HG03280 (cell line): ENCODE measurements around the gene CARD11.

ENCODE experiments used
- ATAC-seq: cut with Tn5 transposase; IDR thresholded peaks from one replicate; pipeline ENCODE4 v1.9.1; 2021; ENCODE audit warnings: mild to moderate bottlenecking, moderate library complexity; ENCODE audit not compliant: unreplicated experiment

The CARD11 gene

DNA sequence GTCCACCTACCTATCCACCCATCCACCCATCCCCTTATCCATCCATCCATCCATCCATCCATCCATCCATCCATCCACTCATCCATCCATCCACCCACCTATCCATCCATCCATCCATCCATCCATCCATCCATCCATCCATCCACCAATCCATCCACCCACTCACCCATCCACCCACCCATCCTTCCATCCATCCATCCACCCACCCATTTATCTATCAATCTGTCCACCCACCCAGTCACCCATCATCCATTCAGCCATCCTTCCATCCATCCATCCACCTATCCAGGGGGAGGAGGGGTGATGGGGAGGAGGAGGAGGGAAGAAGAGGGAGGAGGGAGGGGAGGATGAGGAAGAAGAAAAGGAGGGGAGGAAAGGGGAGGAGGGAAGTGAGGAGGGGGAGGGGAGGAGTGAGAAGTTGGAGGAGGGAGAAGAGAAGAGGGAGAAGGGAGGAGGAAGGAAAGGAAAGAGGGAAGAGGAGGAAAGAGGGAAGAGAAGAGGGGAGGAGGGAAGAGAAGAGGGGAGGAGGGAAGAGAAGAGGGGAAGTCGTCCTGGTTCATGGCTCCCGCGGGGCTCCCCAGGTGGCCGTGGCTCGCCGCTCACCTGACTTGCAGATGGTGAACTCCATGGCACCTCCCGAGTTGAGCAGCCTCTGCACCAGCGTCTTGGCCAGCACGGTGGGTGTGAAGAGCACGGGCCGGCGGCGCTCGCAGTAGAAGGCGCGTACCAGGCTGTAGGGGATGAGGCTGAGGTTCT lies 130.8 kb downstream of the CARD11 start:
- no peak for ATAC-seq

GRCh38 chr7:2911466-2911865 lies 132.2 kb downstream of the CARD11 start:
- ATAC-seq: no peak

GRCh38 chr7:2909471-2910039 lies 134.1 kb downstream of the CARD11 start:
- no peak for ATAC-seq

DNA sequence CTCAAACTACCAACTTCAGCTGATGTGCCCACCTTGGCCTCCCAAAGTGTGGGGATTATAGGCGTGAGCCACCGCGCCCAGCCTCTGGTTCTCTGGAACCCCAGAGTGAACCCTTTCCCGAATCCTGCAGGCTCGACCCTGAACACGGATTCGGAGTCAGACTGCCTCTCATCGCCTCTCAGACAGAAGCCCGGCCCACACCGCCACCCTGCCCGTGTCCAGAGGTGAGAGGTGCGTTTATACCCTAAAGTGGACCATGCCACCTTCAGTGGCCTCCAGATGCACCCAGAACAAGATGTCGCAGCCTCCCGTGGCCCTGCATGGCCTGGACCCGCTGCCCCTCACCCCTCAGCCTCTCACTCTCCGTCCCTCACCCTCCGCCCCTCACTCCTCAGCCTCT lies 134.6 kb downstream of the CARD11 start:
- no peak for ATAC-seq

GRCh38 chr7:2908103-2908683 lies 135.5 kb downstream of the CARD11 start:
- ATAC-seq: no peak

DNA sequence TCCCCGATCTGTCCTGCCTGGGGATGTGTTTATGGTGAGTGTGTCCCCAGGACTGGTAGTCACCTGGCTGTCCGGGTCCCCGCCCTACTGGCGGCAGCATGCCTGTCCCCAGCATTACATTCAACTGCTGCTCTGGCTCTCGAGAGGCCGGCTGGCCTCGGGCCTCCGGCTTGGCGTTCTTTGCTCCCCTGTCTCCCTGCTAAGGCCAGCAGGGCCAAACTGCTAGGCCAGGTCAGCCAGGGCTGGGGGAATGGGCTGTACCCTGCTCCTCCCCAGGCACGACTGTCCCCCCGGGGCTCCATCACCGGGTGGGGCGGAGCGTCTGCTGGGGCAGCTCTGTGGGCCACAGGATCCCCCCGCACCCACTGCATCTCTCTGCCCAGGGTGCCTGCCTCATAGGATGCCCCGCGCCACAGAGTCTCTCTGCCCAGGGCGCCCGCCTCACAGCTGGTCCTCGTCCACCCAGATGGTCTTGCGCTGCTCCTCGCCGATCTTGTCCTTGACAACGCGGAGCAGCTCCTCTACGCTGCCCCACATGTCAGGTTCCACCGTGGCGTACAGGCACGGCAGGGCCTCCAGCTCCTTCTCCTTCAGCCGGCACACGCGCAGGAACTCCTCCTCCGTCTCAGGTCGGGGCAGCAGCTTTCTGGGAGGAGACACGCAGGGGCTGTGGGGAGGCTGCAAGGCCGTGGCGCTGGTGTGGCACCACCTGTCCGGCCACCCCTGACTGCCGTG lies 137.3 kb downstream of the CARD11 start:
- ATAC-seq: no peak

DNA sequence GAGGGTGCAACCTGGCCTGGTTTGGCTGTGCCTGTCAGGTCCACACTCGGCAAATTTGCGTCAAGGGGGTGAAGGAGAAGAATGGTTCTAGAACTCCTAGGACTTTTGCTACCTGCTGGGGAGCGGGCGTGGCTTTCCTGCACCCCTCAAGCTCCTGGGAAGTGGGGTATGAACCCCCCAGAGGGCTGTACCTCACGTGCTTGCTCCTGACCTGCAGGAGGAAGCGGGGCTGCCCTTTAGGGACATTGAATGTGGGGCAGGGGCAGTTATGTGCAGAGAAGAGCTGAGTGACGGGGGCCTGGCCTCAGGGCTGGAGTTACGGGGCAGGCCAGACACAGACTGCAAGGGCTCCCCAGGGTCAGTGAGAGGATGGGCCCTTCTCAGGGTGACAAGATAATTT lies 138.2 kb downstream of the CARD11 start:
- ATAC-seq: no peak

DNA sequence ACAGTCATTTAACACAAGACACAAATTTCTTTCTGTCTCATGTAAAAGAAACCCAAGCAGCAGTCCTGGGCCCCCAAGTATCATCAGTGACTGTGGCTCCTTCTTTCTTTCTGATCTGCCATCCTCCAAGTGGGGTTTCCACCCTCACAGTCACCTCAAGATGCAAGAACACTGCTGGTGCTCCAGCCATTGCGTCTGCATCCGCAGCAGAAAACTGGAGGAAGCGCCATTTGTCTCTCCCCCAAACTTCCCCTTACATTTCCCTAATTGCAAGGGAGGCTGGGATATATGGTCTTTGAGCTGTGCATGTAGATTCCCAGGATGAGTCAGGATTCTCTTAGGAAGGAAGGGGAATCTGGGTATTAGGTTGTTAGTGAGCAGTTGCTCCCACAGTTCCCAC lies 138.6 kb downstream of the CARD11 start:
- no peak for ATAC-seq

DNA sequence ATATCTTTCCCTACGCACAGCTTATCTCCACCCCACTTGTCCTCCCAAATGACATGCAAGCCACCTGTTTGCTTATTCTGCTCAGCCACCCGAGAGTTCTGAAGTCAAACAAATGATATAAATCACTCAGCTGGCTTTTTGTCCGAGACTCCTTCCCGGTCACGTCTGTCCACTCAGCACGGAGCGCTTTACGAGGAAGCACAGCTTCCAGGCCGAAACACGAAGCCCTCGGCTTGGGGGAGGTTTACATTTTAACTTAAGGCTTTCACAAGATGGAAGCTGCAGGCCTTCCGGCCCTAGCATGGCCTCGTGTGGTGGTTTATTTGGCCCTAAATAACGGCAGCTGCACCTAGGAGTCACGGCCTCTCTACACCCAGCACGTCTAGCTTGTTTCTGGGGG lies 139.5 kb downstream of the CARD11 start:
- no peak for ATAC-seq

DNA sequence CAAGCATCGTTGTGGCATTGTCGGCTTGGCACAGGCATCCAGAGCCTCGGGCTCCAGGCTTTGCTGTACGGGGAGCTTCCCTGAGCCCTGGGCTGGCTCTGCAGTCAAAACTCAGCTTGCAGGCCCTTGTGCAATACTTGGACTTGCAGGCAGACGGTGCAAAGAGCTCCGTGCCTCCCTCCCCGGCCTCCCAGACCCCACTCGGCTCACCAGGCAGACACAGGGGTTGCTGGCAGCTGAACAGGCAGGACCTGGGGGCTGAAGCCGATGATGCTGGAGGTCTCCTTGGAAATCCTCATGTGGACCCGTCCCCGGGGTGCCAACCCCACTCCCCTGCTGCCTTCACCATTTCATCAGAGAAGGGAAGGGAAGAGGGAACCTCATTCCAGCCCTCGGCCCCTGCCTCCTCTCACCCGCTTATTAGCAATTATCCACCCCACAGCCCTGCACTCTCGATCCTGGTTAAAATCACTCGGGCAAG lies 139.9 kb downstream of the CARD11 start:
- ATAC-seq: no peak

- no peak for ATAC-seq
Observed at GRCh38 chr7:2897023-2897422, 146.6 kb downstream of the CARD11 start.

- no peak for ATAC-seq
Observed at GRCh38 chr7:2896131-2896530, 147.5 kb downstream of the CARD11 start.

DNA sequence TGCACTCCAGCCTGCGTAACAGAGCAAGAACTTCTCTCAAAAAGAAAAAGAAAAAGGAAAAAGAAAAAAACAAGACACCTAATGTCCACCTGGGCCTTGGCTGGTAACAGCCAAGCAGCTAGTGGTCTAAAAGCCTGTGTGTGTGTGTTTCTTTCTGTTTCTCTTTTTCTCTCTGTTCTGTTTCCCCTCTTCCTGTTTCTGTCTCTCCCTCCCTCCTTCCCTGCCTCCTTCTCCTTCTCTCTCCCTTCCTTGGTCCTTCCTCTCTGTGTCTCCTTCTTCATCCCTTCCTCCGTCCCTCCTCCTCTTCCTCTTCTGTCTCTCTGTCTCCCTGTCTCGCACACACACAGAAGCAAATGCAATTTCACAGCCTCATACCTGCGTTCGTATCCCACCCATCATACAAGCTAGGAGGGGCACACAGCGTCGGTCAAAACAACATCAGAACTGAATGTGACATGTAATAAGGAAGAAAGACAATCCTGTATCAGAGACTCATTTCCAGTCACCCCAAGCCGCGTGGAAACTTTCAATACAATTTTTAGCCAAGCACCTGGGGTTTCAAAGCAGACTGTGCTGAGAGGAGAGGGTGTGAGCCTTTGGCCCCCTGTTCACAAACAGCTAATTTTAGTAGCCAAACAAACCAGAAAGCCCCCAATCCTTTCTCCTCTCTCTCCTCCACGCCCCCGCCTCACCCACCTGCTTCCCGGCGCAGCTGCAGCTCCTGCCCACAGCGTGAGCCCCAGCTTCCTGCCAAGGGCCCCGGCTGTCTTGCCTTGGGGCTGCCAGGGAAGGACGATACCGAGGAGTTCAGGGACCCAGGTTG lies 149.3 kb downstream of the CARD11 start:
- ATAC-seq: peak; percentile 70

- peak; percentile 25 for ATAC-seq
Observed at GRCh38 chr7:2893411-2893861, 150.2 kb downstream of the CARD11 start.

- ATAC-seq: no peak
Observed at GRCh38 chr7:2892549-2892948, 151.1 kb downstream of the CARD11 start.

DNA sequence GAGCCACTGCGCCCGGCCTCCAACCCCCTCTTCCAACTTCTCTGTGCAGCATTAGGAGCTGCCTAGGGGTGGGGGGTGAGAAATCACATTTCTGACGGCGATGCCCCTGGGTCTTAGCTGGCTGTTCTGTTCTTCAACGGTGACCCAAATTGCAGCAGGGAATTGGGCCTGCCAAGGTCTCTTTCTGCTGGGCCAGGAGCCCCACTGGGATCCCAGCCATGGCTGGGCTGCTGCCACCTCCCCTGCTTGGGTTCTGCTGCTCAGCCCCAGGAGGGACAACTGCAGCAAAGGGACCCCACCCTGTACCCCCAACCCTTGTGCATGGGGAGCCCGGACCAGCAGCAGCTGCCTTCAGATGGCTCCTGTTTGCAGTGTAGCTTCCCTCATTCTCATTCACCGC lies 155.9 kb downstream of the CARD11 start:
- no peak for ATAC-seq

DNA sequence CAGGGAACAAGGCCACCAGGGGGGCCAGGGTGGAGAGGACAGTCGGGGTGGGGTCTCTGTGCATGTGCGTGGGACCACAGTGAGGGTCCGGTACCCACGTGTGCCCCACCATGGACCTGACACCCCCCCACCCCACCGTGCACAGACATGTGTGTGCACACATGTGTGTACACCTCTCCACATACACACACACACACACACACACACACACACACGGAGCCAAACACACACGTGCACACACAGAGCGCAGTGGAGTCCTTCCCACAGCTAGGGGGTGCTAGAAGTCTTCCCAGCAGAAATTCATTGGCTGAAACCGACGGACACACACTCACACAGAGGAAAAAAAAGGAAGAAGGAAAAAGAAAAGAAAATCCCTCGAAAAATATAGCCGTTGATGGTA lies 156.8 kb downstream of the CARD11 start:
- ATAC-seq: no peak

DNA sequence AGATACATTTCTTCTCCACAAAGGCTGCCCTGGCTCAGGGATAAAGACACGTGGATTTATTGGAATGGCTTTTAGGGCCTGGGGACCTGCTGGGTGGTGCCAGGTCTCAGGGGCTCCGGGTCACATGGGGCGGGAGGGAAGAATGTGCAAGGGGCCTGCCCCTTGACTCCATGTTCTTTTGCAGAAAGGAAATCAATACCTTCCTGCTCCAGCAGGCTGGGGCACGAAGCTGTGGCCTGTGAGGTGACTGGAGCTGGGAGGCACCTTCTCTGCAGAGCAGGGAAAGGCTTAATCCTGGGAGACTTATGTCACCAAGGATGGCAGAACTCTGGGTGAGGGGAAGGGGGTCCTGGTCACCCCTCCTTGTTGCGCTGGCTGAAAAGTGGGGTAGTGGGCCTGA lies 157.3 kb downstream of the CARD11 start:
- ATAC-seq: no peak

GRCh38 chr7:2884161-2884560 lies 159.5 kb downstream of the CARD11 start:
- ATAC-seq: no peak

GRCh38 chr7:2883101-2883500 lies 160.6 kb downstream of the CARD11 start:
- no peak for ATAC-seq

DNA sequence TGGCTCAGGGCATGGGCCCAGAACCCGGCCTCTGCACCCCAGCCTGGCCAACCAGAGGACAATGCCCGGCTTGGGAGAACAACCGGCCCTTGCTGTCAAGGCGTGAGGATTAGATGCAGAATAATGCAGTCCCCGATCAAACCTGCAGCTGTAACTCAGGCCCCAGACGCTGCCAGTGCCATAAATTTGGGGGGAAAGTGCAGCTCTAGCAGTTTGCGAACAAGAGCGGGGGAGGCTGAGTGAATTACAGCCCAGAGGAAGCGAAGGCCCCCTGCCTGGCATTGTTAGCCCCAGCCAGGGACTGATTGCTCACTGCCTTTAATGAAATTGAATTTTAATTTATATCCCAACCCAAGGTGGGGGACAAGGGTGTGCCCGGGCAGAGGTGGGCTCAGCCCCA lies 161.6 kb downstream of the CARD11 start:
- no peak for ATAC-seq
